SH-SY5Y (cell line): ENCODE results near the gene VAV2.

Experiments
- GATA2 ChIP-seq: IDR thresholded peaks from 2 replicates; pipeline ENCODE4 v1.6.1; 2011; ENCODE audit warnings: mild to moderate bottlenecking, low read depth, low read length
- GATA3 ChIP-seq: IDR thresholded peaks from 2 replicates; pipeline ENCODE4 v1.6.1; 2011; ENCODE audit warnings: low read depth, mild to moderate bottlenecking, low read length, moderate library complexity

DNA sequence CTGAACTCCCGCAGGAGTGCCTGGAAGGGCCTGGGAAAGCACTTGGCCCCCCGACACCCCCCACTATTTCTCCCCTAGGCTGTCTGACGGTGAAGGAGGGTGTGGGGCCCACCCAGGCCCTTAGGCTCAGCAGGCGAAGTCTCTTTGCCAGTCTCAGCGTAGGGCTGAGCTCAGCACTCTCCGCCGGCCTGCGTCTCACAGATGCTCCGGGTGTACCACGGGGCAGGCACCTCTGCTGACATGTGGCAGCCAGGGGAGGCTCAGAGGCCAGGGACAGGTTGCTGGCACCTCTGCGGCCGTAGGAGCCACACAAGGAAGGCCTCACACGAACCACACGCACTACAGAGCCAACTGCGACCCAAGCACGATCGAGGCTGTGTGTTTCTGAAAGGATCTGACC, 114.2 kb downstream of the VAV2 start:
- no peak for TF ChIP-seq GATA2
- TF ChIP-seq GATA3 = no peak
